GM13977 (cell line): Measurements from ENCODE around the gene C11orf21.

ENCODE experiments used
- DNase-seq: peaks from one replicate; pipeline ENCODE4 v3.0.0; 2012; ENCODE audit warnings: low spot score
- CTCF ChIP-seq: IDR thresholded peaks from 2 replicates; pipeline ENCODE4 v1.5.1; 2012; ENCODE audit warnings: mild to moderate bottlenecking, control low read depth; ENCODE audit not compliant: insufficient read depth; ENCODE audit errors: extremely low read depth, missing control alignments
- in situ Hi-C: fragments of 300-500 bp; cut with MboI; formaldehyde crosslinking; loops from one replicate; pipeline ENCODE4 v1.12.0; 2022; ENCODE audit warnings: low sequenced_read_pairs, low pct_unique_long_range_greater_than_20kb, mixed read lengths, inconsistent platforms; ENCODE audit not compliant: unreplicated experiment

Gene C11orf21

GRCh38 chr11:2309251-2310072 lies 7.7 kb upstream of the C11orf21 start:
- in situ Hi-C loops, result no loop called here
- no peak for DNase-seq
- TF ChIP-seq CTCF, result no peak

- no peak for DNase-seq
- in situ Hi-C loops, result no loop called here
- no peak for TF ChIP-seq CTCF
Measured at GRCh38 chr11:2308713-2309112, 7.0 kb upstream of the C11orf21 start.

GRCh38 chr11:2307501-2308331 lies 6.0 kb upstream of the C11orf21 start:
- in situ Hi-C loops, result no loop called here
- no peak for TF ChIP-seq CTCF
- no peak for DNase-seq

GRCh38 chr11:2306877-2307500 lies 5.3 kb upstream of the C11orf21 start:
- TF ChIP-seq CTCF, result no peak
- in situ Hi-C loops, result no loop called here
- DNase-seq, result no peak

- in situ Hi-C loops, result no loop called here
- TF ChIP-seq CTCF, result no peak
- no peak for DNase-seq
Measured at GRCh38 chr11:2306452-2306823, 4.7 kb upstream of the C11orf21 start.

- in situ Hi-C loops, result no loop called here
- no peak for TF ChIP-seq CTCF
- no peak for DNase-seq
Measured at GRCh38 chr11:2305788-2306451, 4.2 kb upstream of the C11orf21 start.
